Mucosa of rectum (tissue), 2 donors: ENCODE results near the gene SPNS2.
A peak's percentile ranks its signal among the peaks of the same experiment; 100 is the strongest.

Source experiments
- H3K27ac ChIP-seq, 2 donors: one replicate each; pipeline ENCODE4 v1.7.0; 2013; ENCODE audit warnings: inconsistent platforms in 2 of 2, low read depth in 2 of 2, low read length in 2 of 2
- H3K27me3 ChIP-seq, 2 donors: one replicate each; pipeline ENCODE4 v1.7.0; 2013; ENCODE audit warnings: low read length in 2 of 2; ENCODE audit not compliant: control insufficient read depth in 2 of 2, insufficient read depth in 2 of 2
- H3K36me3 ChIP-seq, 2 donors: one replicate each; pipeline ENCODE4 v1.7.0; 2013; ENCODE audit warnings: low read length in 2 of 2; ENCODE audit not compliant: control insufficient read depth in 2 of 2, insufficient read depth in 2 of 2
- H3K4me1 ChIP-seq, 2 donors: one replicate each; pipeline ENCODE4 v1.7.0; 2013; ENCODE audit warnings: low read length in 2 of 2, mild to moderate bottlenecking in 1 of 2; ENCODE audit not compliant: control insufficient read depth in 2 of 2, insufficient read depth in 2 of 2
- H3K4me3 ChIP-seq, 2 donors: one replicate each; pipeline ENCODE4 v1.7.0; 2013; ENCODE audit warnings: low read length in 2 of 2
- H3K9ac ChIP-seq, 2 donors: one replicate each; pipeline ENCODE4 v1.7.0; 2013; ENCODE audit warnings: low read length in 2 of 2, low read depth in 1 of 2, mild to moderate bottlenecking in 1 of 2
- H3K9me3 ChIP-seq, 2 donors: one replicate each; pipeline ENCODE4 v1.7.0; 2013; ENCODE audit warnings: low read length in 2 of 2; ENCODE audit not compliant: control insufficient read depth in 2 of 2
- donor health status: healthy.
- donor health status: Normal muscosa, but diverticular disease.

Gene SPNS2

GRCh38 chr17:4490637-4491061, 8.0 kb upstream of the SPNS2 start:
- Histone ChIP-seq H3K4me1 (peaks cover 8 to 13% of the 10 kb centered on the region in 2 donors), H3K27ac (no peak overlapping the region), H3K36me3 (no peaks in the 10 kb centered on the region), H3K27me3 (no peaks in the 10 kb centered on the region), H3K9ac (no peak overlapping the region), H3K4me3 (no peak overlapping the region), H3K9me3 (no peaks in the 10 kb centered on the region)

DNA sequence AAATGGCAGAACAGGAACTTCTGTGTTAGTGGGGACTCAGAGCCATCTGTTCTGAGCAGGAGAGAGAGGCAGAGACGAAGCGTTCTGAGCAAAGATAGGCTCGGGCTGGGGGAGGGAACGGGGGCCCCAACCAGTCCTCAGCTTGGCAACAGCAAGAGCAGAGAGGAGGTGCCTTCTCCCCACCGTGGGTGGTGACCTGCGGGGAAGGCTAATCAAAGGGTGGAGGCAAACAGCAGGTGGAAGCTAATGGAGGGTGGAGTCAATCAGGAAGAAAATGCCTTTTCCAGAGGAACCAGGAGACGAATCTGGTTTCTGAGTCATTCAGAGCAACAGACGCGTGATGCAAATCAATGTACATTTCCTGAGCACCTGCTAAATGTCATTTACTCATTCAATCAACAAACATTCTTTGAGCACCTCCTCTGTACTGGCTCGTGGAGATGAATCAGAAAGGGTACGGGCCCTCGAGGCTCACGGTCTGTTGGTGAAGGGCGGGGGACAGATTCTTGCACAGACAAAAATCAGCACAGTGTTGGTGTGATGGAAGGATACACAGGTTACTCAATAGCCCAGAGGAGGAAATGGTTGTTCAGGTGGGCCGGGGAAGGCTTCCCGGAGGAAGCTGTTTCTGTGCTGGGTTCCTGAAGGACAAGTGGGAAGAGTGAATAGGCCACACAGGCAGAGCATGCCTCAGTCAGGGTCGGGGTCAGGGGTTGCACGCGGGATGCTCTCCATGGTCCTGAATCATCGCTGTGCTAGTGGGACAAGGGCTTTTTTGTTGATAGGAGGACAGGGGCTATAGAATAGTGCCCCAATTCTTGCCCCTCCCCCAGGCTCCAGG, 5.7 kb upstream of the SPNS2 start:
- peaks cover 8 to 13% of the 10 kb centered on the region in 2 donors for H3K4me1 ChIP-seq
- H3K27ac ChIP-seq = peak overlapping the region; percentile 61 to 64
- no peaks in the 10 kb centered on the region for H3K9me3 ChIP-seq
- no peaks in the 10 kb centered on the region for H3K27me3 ChIP-seq
- H3K9ac ChIP-seq = peak overlapping the region; percentile 13 to 32
- no peak overlapping the region for H3K4me3 ChIP-seq
- H3K36me3 ChIP-seq = no peaks in the 10 kb centered on the region

- Histone ChIP-seq H3K4me3 (no peak overlapping the region), H3K27ac (no peak overlapping the region), H3K4me1 (peaks cover 20 to 32% of the 10 kb centered on the region in 2 donors), H3K36me3 (no peaks in the 10 kb centered on the region), H3K9ac (no peak overlapping the region), H3K9me3 (no peaks in the 10 kb centered on the region), H3K27me3 (peaks cover 9 to 16% of the 10 kb centered on the region in 2 donors)
These were observed 1.4 kb upstream of the SPNS2 start for GRCh38 chr17:4497101-4497824.

GRCh38 chr17:4499431-4500190, 930 bp downstream of the SPNS2 start:
- Histone ChIP-seq H3K27ac (peak overlapping the region in 1 of 2 donors; percentile 38), H3K4me1 (peaks cover 11 to 18% of the 10 kb centered on the region in 2 donors), H3K27me3 (peaks cover 9 to 19% of the 10 kb centered on the region in 2 donors), H3K9ac (peak overlapping the region in 1 of 2 donors; percentile 12), H3K9me3 (no peaks in the 10 kb centered on the region), H3K36me3 (no peaks in the 10 kb centered on the region), H3K4me3 (peak overlapping the region; percentile 63 to 66)

GRCh38 chr17:4500191-4500571, 1.5 kb downstream of the SPNS2 start:
- H3K27me3 ChIP-seq = peaks cover 9 to 19% of the 10 kb centered on the region in 2 donors
- H3K9ac ChIP-seq = no peak overlapping the region
- H3K4me3 ChIP-seq = peak overlapping the region; percentile 62 to 66
- H3K4me1 ChIP-seq = peaks cover 11 to 18% of the 10 kb centered on the region in 2 donors
- no peak overlapping the region for H3K27ac ChIP-seq
- H3K9me3 ChIP-seq = no peaks in the 10 kb centered on the region
- no peaks in the 10 kb centered on the region for H3K36me3 ChIP-seq

- no peak overlapping the region for H3K27ac ChIP-seq
- peaks cover 13 to 18% of the 10 kb centered on the region in 2 donors for H3K4me1 ChIP-seq
- no peaks in the 10 kb centered on the region for H3K9me3 ChIP-seq
- H3K27me3 ChIP-seq = peaks cover 9 to 19% of the 10 kb centered on the region in 2 donors
- H3K36me3 ChIP-seq = no peaks in the 10 kb centered on the region
- H3K9ac ChIP-seq = no peak overlapping the region
- no peak overlapping the region for H3K4me3 ChIP-seq
These were observed 2.7 kb downstream of the SPNS2 start for GRCh38 chr17:4501295-4501949.

DNA sequence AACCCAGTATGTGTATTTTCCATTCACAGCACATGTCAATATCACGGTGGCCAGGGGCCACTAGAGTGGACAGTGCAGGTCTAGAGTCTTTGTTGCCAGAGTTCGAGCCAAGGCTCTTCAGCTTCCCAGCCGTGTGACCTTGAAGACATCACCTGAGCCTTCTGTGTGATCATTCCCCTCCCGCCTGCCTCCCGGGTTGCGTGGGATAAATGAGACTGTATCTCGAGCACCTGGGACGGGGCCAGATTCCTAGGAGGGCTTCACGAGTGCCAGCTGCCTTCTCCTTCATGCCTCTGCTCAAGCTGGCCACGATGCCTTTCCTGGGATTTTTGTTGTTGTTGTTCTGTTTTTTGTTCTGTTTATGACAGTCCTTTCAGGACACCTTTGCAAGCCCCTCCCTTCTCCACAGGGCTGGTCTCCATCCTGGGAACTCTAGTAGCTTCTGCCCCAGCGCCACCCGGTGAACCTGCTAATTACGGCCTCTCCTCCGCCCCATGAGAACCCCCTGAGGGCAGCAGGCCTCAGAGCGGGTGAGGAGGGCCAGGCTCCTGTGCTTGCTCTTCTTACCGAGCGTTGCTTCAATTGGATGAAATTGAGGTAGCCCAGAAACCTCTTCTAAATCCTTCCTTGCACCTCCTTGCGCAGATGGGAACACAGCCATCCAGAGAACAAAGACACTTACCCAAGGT, 3.9 kb downstream of the SPNS2 start:
- Histone ChIP-seq H3K9me3 (no peaks in the 10 kb centered on the region), H3K9ac (no peak overlapping the region), H3K4me1 (peaks cover 13 to 18% of the 10 kb centered on the region in 2 donors), H3K27me3 (peaks cover 9 to 19% of the 10 kb centered on the region in 2 donors), H3K27ac (no peak overlapping the region), H3K36me3 (no peaks in the 10 kb centered on the region), H3K4me3 (no peak overlapping the region)

DNA sequence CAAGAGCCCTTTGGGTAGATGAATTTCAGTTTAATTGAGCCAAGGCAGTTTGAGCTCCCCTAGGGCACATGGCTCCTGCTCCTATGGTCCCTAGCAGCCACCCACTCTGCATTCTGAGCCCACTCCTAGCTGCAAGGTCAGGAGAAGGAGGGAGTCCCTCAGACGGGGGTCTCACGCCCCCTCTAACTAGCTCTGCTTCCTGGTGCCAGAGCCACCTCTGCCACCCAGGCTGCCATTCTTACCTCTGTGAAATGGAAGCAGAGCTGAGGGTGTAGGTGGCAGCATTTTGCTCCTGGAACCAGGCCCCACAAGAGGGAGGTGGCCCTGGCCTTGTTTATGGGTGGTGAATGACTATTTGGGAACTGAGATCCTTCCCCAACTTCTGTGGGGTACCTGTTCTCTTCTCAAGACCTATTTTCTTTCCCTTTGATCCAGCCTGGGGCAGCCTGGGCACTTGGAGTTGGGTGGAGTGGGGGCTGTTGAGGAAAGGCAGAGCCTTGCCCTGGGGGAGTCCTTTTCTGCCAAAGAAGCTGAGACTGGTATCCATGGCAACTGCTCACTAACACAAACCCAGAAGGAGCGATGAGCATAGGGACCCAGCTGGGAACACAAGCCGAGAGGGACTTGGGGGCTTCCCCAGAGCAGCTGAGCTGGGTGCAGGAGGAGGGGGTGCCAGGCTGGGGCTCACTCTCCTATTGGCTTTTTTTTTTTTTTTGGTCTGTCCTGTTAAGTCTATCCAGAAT, 4.8 kb downstream of the SPNS2 start:
- Histone ChIP-seq H3K36me3 (no peaks in the 10 kb centered on the region), H3K27ac (no peak overlapping the region), H3K4me3 (no peak overlapping the region), H3K4me1 (peaks cover 13 to 15% of the 10 kb centered on the region in 2 donors), H3K9ac (no peak overlapping the region), H3K27me3 (peaks cover 9 to 19% of the 10 kb centered on the region in 2 donors), H3K9me3 (no peaks in the 10 kb centered on the region)

DNA sequence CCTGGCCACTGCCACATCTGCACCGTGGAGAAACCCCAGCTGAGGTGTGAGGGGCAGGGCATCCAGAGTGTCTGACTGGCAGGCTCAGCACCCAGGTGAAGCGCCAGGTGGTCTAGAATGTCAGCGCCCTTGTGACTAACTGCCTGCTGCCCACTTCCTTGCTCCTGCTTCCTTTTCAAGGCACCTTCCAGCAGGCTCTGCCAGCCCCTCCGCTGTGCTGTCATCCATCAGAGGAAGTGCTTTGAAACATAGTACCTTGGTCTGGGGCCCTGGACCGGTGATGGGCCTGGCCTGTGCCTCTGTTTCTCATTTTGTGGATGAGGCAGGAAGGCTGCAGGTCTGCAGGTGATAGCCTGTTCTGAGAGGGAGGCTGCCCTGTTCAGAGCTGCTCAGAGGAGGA, 5.5 kb downstream of the SPNS2 start:
- H3K4me1 ChIP-seq = peaks cover 13 to 15% of the 10 kb centered on the region in 2 donors
- H3K27ac ChIP-seq = no peak overlapping the region
- H3K9me3 ChIP-seq = no peaks in the 10 kb centered on the region
- peaks cover 9 to 19% of the 10 kb centered on the region in 2 donors for H3K27me3 ChIP-seq
- H3K36me3 ChIP-seq = no peaks in the 10 kb centered on the region
- no peak overlapping the region for H3K4me3 ChIP-seq
- no peak overlapping the region for H3K9ac ChIP-seq
